Breast epithelium (tissue), 4 donors: Measurements from ENCODE around the gene FLT3LG. TPM values are rescaled to one million over a fixed set of nuclear protein-coding genes. Genes with fewer than 3 reads are reported as not detected.

Experiments
- DNase-seq, 2 donors: peaks; one replicate each; pipeline ENCODE4 v3.0.0-alpha.2; 2019; ENCODE audit warnings: low spot score in 2 of 2
- H3K27ac ChIP-seq, 2 donors: fragments of 200-600 bp; sonication (generic) in 1 of 2; one replicate each; pipeline ENCODE4 v1.5.1; 2016 to 2019; ENCODE audit warnings: mild to moderate bottlenecking in 1 of 2
- H3K27me3 ChIP-seq, 2 donors: fragments of 200-600 bp; sonication (generic) in 1 of 2; one replicate each; pipeline versions ENCODE4 v1.5.1 to v1.6.0; 2017 to 2019; ENCODE audit warnings: control low read depth in 1 of 2, mild to moderate bottlenecking in 1 of 2
- H3K36me3 ChIP-seq: fragments of 200-600 bp; one replicate; pipeline ENCODE4 v1.5.1; 2019
- H3K4me1 ChIP-seq, 2 donors: fragments of 200-600 bp; sonication (generic); one replicate each; pipeline ENCODE4 v1.5.1; 2016 to 2019; ENCODE audit warnings: control low read depth in 1 of 2
- H3K4me3 ChIP-seq, 3 donors: fragments of 200-600 bp; sonication (generic); 1 replicate in 2 of 3; 2 replicates in 1 of 3; pipeline ENCODE4 v1.5.1; 2016 to 2019; ENCODE audit warnings: mild to moderate bottlenecking in 3 of 3, moderate library complexity in 2 of 3
- H3K9me3 ChIP-seq, 2 donors: fragments of 200-600 bp; sonication (generic) in 1 of 2; one replicate each; pipeline ENCODE4 v1.5.1; 2016 to 2019; ENCODE audit warnings: control low read depth in 1 of 2
- CTCF ChIP-seq, 3 donors: fragments of 450-650 bp; IDR thresholded peaks; one replicate each; pipeline ENCODE4 v1.5.1; 2016 to 2017; ENCODE audit warnings: antibody characterized with exemption in 3 of 3, mild to moderate bottlenecking in 3 of 3, moderate library complexity in 3 of 3
- POLR2A ChIP-seq: fragments of 450-650 bp; IDR thresholded peaks from one replicate; pipeline ENCODE4 v1.6.1; 2016; ENCODE audit warnings: antibody characterized with exemption, mild to moderate bottlenecking, moderate library complexity
- POLR2AphosphoS5 ChIP-seq, 3 donors: sonication (generic); formaldehyde crosslinking; IDR thresholded peaks; one replicate each; pipeline ENCODE4 v1.6.1; 2017; ENCODE audit warnings: antibody characterized with exemption in 3 of 3
- intact Hi-C: fragments of 100-400 bp; cut with DNase I; formaldehyde crosslinking; loops from one replicate; pipeline ENCODE4 v1.15.1; 2023; ENCODE audit warnings: low total_unique reads
- total RNA-seq, 3 donors: library from RNA; depleted of rRNA; stranded (reverse); fragments of >200 nt; gene quantifications; one replicate each; pipeline ENCODE4 v1.1.0, GENCODE V29; 2016

Gene FLT3LG
- 1 to 10 TPM; 4.3 to 7.0 (median 4.6) TPM for total RNA-seq

GRCh38 chr19:49473868-49474541, at the start of gene FLT3LG:
FLT3LG (plus strand) TSS chr19:49474215; CDS start chr19:49474640, 425 bp downstream.
- H3K36me3 ChIP-seq, result no peaks in the 10 kb centered on the region
- peak within 1 kb of the TSS; percentile 79 to 83 for H3K27ac ChIP-seq
- no peaks in the 10 kb centered on the region for H3K9me3 ChIP-seq
- TF ChIP-seq CTCF (IDR thresholded peaks at IDR 0.05), result peak; percentile 97 to 99 (median 98)
- TF ChIP-seq POLR2A, result no peak
- TF ChIP-seq POLR2AphosphoS5 (IDR thresholded peaks at IDR 0.05), result peak; percentile 62 to 76 (median 70)
- DNase-seq, result peak; percentile 74 to 79
- intact Hi-C loops, result no loop called here
- no peaks in the 10 kb centered on the region for H3K4me1 ChIP-seq
- peak within 1 kb of the TSS; percentile 77 to 84 (median 82) for H3K4me3 ChIP-seq
- H3K27me3 ChIP-seq, result no peaks in the 10 kb centered on the region

GRCh38 chr19:49425178-49425577, 48.8 kb upstream of the FLT3LG start, which contains the start of gene GFY:
GFY (plus strand) TSS chr19:49425388; CDS start chr19:49426431, 1,043 bp downstream.
- peaks cover 5 to 14% of the 10 kb centered on the region in 2 donors for H3K4me1 ChIP-seq
- no peak within 1 kb of the TSS for H3K27ac ChIP-seq
- DNase-seq, result no peak
- no peaks in the 10 kb centered on the region for H3K9me3 ChIP-seq
- no peak within 1 kb of the TSS for H3K4me3 ChIP-seq
- TF ChIP-seq POLR2A (no peak), CTCF (IDR thresholded peaks at IDR 0.05) (no peak), POLR2AphosphoS5 (IDR thresholded peaks at IDR 0.05) (no peak)
- H3K27me3 ChIP-seq, result peaks cover 22 to 89% of the 10 kb centered on the region in 2 donors
- no peaks in the 10 kb centered on the region for H3K36me3 ChIP-seq
- intact Hi-C loops, result no loop called here

GRCh38 chr19:49425922-49426592, 48.0 kb upstream of the FLT3LG start:
- Histone ChIP-seq H3K9me3 (no peaks in the 10 kb centered on the region), H3K36me3 (no peaks in the 10 kb centered on the region), H3K4me1 (peaks cover 5 to 14% of the 10 kb centered on the region in 2 donors), H3K27me3 (peaks cover 23 to 88% of the 10 kb centered on the region in 2 donors), H3K27ac (no peak overlapping the region), H3K4me3 (no peak overlapping the region)
- no peak for DNase-seq
- intact Hi-C loops, result no loop called here
- TF ChIP-seq POLR2AphosphoS5 (IDR thresholded peaks at IDR 0.05), result no peak
- no peak for TF ChIP-seq POLR2A
- no peak for TF ChIP-seq CTCF (IDR thresholded peaks at IDR 0.05)

GRCh38 chr19:49427339-49427738, 46.7 kb upstream of the FLT3LG start:
- no peaks in the 10 kb centered on the region for H3K36me3 ChIP-seq
- H3K9me3 ChIP-seq, result no peaks in the 10 kb centered on the region
- DNase-seq, result no peak
- no peak overlapping the region for H3K27ac ChIP-seq
- H3K27me3 ChIP-seq, result peaks cover 23 to 88% of the 10 kb centered on the region in 2 donors
- no peak for TF ChIP-seq POLR2AphosphoS5 (IDR thresholded peaks at IDR 0.05)
- TF ChIP-seq POLR2A, result no peak
- TF ChIP-seq CTCF (IDR thresholded peaks at IDR 0.05), result no peak
- peaks cover 5 to 14% of the 10 kb centered on the region in 2 donors for H3K4me1 ChIP-seq
- H3K4me3 ChIP-seq, result no peak overlapping the region
- intact Hi-C loops, result no loop called here
